Panc1 (cell line): ENCODE measurements around the gene ERN1.

Source experiments
- POLR2AphosphoS5 ChIP-seq: IDR thresholded peaks from 2 replicates; pipeline ENCODE4 v1.6.1; 2012; ENCODE audit warnings: mild to moderate bottlenecking, low read depth, low read length, moderate library complexity
- SIN3A ChIP-seq: IDR thresholded peaks from 2 replicates; pipeline ENCODE4 v1.6.1; 2012; ENCODE audit warnings: low read depth, mild to moderate bottlenecking, low read length, moderate library complexity, borderline replicate concordance; ENCODE audit not compliant: insufficient read depth
- TF ChIP-seq, protein P1 (sequence below): fragments of 450-650 bp; IDR thresholded peaks from 2 replicates; pipeline ENCODE4 v1.5.1; 2017; ENCODE audit warnings: mild to moderate bottlenecking

- TF ChIP-seq, protein P1, sequence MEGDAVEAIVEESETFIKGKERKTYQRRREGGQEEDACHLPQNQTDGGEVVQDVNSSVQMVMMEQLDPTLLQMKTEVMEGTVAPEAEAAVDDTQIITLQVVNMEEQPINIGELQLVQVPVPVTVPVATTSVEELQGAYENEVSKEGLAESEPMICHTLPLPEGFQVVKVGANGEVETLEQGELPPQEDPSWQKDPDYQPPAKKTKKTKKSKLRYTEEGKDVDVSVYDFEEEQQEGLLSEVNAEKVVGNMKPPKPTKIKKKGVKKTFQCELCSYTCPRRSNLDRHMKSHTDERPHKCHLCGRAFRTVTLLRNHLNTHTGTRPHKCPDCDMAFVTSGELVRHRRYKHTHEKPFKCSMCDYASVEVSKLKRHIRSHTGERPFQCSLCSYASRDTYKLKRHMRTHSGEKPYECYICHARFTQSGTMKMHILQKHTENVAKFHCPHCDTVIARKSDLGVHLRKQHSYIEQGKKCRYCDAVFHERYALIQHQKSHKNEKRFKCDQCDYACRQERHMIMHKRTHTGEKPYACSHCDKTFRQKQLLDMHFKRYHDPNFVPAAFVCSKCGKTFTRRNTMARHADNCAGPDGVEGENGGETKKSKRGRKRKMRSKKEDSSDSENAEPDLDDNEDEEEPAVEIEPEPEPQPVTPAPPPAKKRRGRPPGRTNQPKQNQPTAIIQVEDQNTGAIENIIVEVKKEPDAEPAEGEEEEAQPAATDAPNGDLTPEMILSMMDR = no peak
- TF ChIP-seq POLR2AphosphoS5 (no peak), SIN3A (no peak)
Observed at GRCh38 chr17:64158406-64158805, 28.5 kb upstream of the ERN1 start.
